ENCODE results near the gene ELN.
"Not testable (repeated sequence)": the region's sequence is repeated elsewhere in the genome, so short reads cannot be mapped to it uniquely, and the experiment has no call there.

Gene ELN

DNA sequence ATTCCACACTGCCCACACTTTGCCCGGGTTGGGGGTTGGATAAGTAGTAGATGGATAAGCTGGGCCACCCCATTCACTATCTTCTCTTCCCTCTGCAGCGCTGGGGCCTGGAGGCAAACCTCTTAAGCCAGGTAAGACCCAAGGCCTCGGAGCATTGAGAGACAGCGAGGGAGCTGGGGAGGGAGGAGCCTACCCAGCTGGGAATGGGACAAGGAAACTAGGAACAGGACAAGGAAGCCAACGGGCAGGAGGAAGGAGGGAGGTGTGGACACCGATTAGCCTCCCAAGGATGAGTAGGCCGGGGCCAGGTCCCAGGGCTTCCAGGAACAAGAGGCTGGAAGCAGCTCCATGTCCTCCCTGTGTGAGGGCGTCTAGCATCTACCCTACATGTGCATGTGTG is 9.6 kb downstream of the ELN start:
- no peaks in the 10 kb centered on the region for H3K4me1 Mint-ChIP-seq (ENCODE audit: low read depth)
- H3K27ac Mint-ChIP-seq = no peak overlapping the region
- no peaks in the 10 kb centered on the region for H3K9me3 Mint-ChIP-seq
- no peaks in the 10 kb centered on the region for H3K36me3 Mint-ChIP-seq (ENCODE audit: low read depth)
- DNase-seq (ENCODE audit: low spot score) = no peak
- no peak overlapping the region for H3K4me3 Mint-ChIP-seq
- H3K27me3 Mint-ChIP-seq (ENCODE audit: low read depth) = no peaks in the 10 kb centered on the region

GRCh38 chr7:74038194-74038961 is 10.4 kb downstream of the ELN start:
- Mint-ChIP-seq H3K27me3 (ENCODE audit: low read depth) (no peaks in the 10 kb centered on the region), H3K4me3 (no peak overlapping the region), H3K36me3 (ENCODE audit: low read depth) (no peaks in the 10 kb centered on the region), H3K27ac (no peak overlapping the region), H3K4me1 (ENCODE audit: low read depth) (no peaks in the 10 kb centered on the region), H3K9me3 (no peaks in the 10 kb centered on the region)
- DNase-seq (ENCODE audit: low spot score) = no peak

DNA sequence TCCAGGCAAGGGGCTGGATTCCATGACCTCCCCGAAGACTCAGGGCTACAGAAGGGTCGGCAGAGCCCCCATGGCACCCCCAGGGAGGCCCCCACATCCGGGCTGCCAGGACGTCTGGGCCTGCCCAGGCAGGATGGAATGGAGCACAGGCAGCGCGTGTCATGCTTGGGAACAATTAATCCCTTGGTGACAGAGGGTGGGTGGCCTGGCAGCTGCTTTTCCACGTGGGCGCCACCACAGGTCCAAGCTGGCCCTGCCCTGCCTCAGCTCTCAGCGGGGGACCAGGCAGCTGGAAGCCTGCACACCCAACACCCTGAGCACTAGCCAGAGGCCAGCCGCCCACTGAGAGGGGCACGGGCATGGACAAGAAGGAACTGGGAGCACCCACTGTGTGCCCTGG is 11.4 kb downstream of the ELN start:
- Mint-ChIP-seq H3K9me3 (no peaks in the 10 kb centered on the region), H3K36me3 (ENCODE audit: low read depth) (no peaks in the 10 kb centered on the region), H3K4me1 (ENCODE audit: low read depth) (no peaks in the 10 kb centered on the region), H3K27ac (no peak overlapping the region), H3K27me3 (ENCODE audit: low read depth) (no peaks in the 10 kb centered on the region), H3K4me3 (no peak overlapping the region)
- DNase-seq (ENCODE audit: low spot score) = no peak

DNA sequence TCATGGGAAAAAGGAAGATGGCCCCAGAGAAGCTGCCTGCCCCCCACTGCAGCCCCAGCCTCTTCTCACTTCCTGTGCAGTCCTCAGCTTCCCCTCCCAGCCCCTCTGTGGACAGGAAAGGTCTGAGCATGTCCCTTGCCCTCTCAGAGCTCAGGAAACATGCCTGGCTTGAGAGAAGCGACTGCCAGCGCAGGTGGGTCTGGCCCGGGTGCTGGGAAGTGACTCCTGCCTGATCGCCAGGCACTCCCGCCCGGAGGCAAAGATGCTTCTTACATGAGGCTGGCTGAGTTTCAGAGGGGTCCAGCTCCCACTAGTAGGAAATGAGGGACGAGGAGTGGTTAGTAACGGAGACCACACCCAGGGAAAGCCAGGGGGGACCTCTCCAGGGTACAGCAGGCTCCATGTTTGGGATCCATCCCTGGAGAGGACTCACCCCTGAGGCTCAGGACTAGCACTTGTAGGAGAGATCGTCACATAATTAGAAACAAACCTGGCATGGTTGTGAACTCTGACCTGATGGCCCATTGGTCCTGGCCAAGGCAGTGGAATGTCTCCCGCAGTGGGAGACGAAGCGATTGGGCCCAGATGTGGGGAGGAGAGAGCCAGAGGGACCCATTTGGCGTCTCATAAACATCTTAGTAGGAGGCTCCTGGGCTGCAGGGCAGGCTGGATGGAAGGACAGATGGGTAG is 12.3 kb downstream of the ELN start:
- H3K4me3 Mint-ChIP-seq = no peak overlapping the region

GRCh38 chr7:74040791-74041520 is 13.0 kb downstream of the ELN start:
- DNase-seq (ENCODE audit: low spot score) = no peak
- H3K27ac Mint-ChIP-seq = no peak overlapping the region
- no peaks in the 10 kb centered on the region for H3K4me1 Mint-ChIP-seq (ENCODE audit: low read depth)
- no peak overlapping the region for H3K4me3 Mint-ChIP-seq
- no peaks in the 10 kb centered on the region for H3K36me3 Mint-ChIP-seq (ENCODE audit: low read depth)
- no peaks in the 10 kb centered on the region for H3K27me3 Mint-ChIP-seq (ENCODE audit: low read depth)
- no peaks in the 10 kb centered on the region for H3K9me3 Mint-ChIP-seq

More for the DNA sequence above, 12.3 kb downstream of the ELN start:
- Mint-ChIP-seq H3K27ac (no peak overlapping the region), H3K27me3 (ENCODE audit: low read depth) (no peaks in the 10 kb centered on the region), H3K36me3 (ENCODE audit: low read depth) (no peaks in the 10 kb centered on the region), H3K9me3 (no peaks in the 10 kb centered on the region), H3K4me1 (ENCODE audit: low read depth) (no peaks in the 10 kb centered on the region)
- no peak for DNase-seq (ENCODE audit: low spot score)

DNA sequence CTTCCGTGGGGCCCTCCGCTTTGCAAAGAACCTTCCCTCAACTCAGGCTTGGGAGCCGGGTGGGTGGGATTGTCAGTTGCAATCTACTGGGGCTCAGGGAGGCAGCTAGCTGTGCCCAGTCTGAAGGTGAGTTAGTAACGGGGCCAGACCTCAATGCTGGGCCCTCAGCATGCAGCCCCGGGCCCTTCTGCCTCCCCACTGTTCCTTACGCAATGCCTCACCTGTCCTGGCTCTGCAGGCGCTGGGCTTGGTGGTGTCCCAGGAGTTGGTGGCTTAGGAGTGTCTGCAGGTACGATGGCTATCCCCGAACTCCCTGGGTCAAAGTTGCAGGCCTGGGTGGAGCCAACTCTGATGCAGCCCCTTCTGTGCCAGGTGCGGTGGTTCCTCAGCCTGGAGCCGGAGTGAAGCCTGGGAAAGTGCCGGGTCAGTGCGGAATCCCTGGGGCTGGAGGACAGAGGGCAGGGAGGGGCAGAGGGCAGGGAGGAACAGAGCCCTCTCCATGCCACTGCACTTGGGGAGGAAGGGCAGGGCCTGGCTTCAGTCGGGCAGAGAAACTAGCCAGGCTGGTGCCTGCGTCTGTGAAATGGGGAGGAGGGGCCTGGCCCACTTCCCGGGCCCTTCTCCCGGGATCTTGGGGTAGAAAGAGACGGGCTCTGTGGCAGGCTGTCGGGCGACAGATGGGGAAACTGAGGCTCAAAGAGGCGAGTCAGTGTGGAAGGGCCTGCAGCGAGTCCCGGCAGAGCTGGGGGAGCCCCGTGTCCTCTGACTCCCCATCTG is 15.0 kb downstream of the ELN start:
- Mint-ChIP-seq H3K27me3 (ENCODE audit: low read depth) (no peaks in the 10 kb centered on the region), H3K27ac (no peak overlapping the region), H3K9me3 (no peaks in the 10 kb centered on the region), H3K4me3 (no peak overlapping the region), H3K36me3 (ENCODE audit: low read depth) (no peaks in the 10 kb centered on the region), H3K4me1 (ENCODE audit: low read depth) (no peaks in the 10 kb centered on the region)
- DNase-seq (ENCODE audit: low spot score) = no peak

DNA sequence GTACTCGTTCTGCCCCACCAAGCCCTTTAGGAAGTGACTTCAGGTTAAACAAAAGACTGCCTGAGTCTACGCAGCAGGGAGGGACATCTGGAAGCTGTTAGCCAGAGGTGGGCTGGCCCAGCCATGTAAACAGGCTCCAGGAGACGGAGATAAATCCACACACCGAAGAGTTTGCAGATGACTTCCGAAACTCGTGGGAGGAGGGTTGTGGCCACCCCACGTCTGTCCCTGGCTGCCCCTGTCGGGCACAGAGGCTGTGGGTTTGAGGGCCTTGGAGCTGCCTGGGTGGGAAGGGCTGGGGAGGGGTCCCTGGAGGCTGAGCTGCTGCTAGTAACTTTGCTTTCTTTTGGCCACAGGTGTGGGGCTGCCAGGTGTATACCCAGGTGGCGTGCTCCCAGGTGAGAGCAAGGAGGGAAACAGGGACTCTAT is 15.6 kb downstream of the ELN start:
- Mint-ChIP-seq H3K36me3 (ENCODE audit: low read depth) (no peaks in the 10 kb centered on the region), H3K27me3 (ENCODE audit: low read depth) (no peaks in the 10 kb centered on the region), H3K4me1 (ENCODE audit: low read depth) (no peaks in the 10 kb centered on the region), H3K9me3 (no peaks in the 10 kb centered on the region), H3K4me3 (no peak overlapping the region), H3K27ac (no peak overlapping the region)
- DNase-seq (ENCODE audit: low spot score) = no peak

- Mint-ChIP-seq H3K27me3 (ENCODE audit: low read depth) (no peaks in the 10 kb centered on the region), H3K27ac (no peak overlapping the region), H3K9me3 (no peaks in the 10 kb centered on the region), H3K36me3 (ENCODE audit: low read depth) (no peaks in the 10 kb centered on the region), H3K4me1 (ENCODE audit: low read depth) (no peaks in the 10 kb centered on the region), H3K4me3 (no peak overlapping the region)
- no peak for DNase-seq (ENCODE audit: low spot score)
These were observed 16.7 kb downstream of the ELN start for GRCh38 chr7:74044366-74045350.

DNA sequence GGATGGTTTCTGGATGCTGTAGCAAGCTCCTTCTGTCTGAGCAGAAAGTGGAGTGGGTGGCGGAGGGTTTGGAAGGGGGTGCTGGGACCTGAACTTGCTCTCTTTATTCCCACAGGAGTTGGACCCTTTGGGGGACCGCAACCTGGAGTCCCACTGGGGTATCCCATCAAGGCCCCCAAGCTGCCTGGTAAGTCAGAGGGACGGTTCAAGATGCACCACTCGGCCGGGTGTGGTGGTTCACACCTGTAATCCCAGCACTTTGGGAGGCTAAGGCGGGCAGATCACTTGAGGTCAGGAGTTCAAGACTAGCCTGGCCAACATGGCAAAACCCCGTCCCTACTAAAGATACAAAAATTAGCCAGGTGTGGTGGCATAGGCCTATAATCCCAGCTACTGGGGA is 18.6 kb downstream of the ELN start:
- not testable (repeated sequence) for H3K27me3 Mint-ChIP-seq (ENCODE audit: low read depth); H3K4me3 Mint-ChIP-seq; H3K36me3 Mint-ChIP-seq (ENCODE audit: low read depth); DNase-seq (ENCODE audit: low spot score); H3K27ac Mint-ChIP-seq; H3K4me1 Mint-ChIP-seq (ENCODE audit: low read depth); H3K9me3 Mint-ChIP-seq

DNA sequence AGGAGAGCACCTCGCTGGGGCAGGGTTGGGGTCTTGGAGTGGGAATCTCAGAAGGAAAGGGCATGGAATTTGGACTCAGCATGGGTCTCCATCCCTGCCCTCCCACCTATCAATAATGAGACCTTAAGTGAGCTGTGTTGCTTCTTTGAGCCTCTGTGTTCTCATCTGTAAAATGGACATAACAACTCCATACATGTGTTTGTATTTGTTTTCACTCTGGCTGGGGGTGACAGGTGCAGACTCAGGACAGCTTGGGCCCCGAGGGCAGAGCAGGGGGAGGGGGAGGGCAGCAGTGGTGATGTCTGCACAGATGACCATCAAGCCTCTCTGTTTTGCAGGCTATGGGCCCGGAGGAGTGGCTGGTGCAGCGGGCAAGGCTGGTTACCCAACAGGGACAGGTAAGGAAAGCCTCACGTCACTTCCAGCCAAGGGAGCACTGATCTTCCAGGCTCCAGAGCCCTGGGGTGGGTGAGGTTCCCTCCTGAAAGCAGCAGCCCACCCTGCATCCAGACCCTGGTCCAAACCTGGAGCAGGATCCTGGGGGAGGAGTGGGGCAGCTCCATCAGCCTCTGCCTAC is 19.9 kb downstream of the ELN start:
- no peak overlapping the region for H3K27ac Mint-ChIP-seq
- H3K4me1 Mint-ChIP-seq (ENCODE audit: low read depth) = no peaks in the 10 kb centered on the region
- no peak overlapping the region for H3K4me3 Mint-ChIP-seq
- no peaks in the 10 kb centered on the region for H3K9me3 Mint-ChIP-seq
- no peaks in the 10 kb centered on the region for H3K36me3 Mint-ChIP-seq (ENCODE audit: low read depth)
- peaks cover 2% of the 10 kb centered on the region for H3K27me3 Mint-ChIP-seq (ENCODE audit: low read depth)
- no peak for DNase-seq (ENCODE audit: low spot score)

DNA sequence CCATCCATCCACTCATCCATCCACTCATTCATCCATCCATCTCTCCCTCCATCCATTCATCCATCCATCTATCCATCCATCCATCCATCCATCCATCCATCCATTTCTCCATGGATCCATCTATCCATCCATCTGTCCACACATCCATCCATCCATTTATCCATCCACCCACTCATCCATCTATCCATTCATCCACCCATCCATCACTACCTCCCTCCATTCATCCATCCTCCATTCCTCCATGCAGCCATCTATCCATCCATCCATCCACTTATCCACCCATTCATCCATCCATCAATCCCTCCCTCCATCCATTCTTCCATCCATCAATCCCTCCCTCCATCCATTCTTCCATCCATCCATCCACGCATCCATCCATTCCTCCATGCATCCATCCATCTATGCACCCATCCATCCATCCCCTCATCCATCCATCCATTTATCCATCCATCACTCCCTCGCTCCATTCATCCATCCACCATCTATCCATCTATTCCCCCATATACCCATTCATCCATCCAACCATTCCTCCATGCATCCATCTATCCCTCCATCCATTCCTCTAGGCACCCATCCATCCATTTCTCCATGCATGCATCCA is 21.1 kb downstream of the ELN start:
- no peak for DNase-seq (ENCODE audit: low spot score)
- Mint-ChIP-seq H3K4me1 (ENCODE audit: low read depth) (no peaks in the 10 kb centered on the region), H3K36me3 (ENCODE audit: low read depth) (no peaks in the 10 kb centered on the region), H3K27me3 (ENCODE audit: low read depth) (peaks cover 2% of the 10 kb centered on the region), H3K27ac (no peak overlapping the region), H3K4me3 (no peak overlapping the region), H3K9me3 (no peaks in the 10 kb centered on the region)

DNA sequence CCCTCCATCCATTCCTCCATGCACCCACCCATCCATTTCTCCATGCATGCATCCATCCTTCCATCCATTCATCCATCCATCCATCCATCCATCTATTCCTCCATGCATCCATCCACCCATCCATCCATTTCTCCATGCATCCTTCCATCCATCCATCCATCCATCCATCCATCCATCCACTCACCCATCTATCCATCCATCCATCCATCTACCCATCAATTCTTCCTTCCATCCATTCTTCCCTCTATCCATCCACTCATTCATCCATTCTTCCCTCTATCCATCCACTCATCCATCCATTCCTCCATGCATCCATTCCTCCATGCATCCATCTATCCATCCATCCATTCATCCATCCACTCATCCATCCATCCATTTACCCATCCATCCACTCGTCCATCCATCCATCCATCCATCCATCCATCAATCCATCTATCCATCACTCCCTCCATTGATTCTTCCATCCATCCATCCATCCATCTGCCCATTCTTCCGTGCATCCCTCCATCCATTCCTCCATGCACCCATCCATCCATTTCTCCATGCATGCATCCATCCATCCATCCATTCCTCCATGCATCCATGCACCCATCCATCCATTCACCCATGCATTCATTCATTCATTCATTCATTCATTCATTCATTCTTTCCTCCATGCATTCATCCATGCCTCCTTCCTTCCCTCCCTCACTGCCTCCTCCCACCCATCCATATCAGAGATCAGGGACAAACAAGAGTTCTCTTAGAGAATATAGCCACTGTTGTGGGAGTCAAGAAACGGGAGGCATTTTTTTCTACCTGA is 22.2 kb downstream of the ELN start:
- no peaks in the 10 kb centered on the region for H3K36me3 Mint-ChIP-seq (ENCODE audit: low read depth)
- H3K4me1 Mint-ChIP-seq (ENCODE audit: low read depth) = no peaks in the 10 kb centered on the region
- no peak for DNase-seq (ENCODE audit: low spot score)
- peaks cover 2% of the 10 kb centered on the region for H3K27me3 Mint-ChIP-seq (ENCODE audit: low read depth)
- no peak overlapping the region for H3K4me3 Mint-ChIP-seq
- no peak overlapping the region for H3K27ac Mint-ChIP-seq
- no peaks in the 10 kb centered on the region for H3K9me3 Mint-ChIP-seq
